H1 (cell line): Measurements from ENCODE around the gene TEAD1. TPM values are rescaled to one million over a fixed set of nuclear protein-coding genes. Genes with fewer than 3 reads are reported as not detected.

Experiments used
- CTCF ChIA-PET: fragments of 300-600 bp; sonication (Branson Sonifier 250); formaldehyde crosslinking; loops from one replicate; lab custom pipeline; 2021; ENCODE audit not compliant: partially characterized antibody; lab: Charles Lee
- POLR2A ChIA-PET: fragments of 300-600 bp; sonication (Branson Sonifier 250); formaldehyde crosslinking; loops from one replicate; lab custom pipeline; 2021; ENCODE audit warnings: inconsistent platforms; ENCODE audit not compliant: partially characterized antibody; lab: Charles Lee
- DNase-seq, 2 experiments: peaks; one replicate each; pipeline versions ENCODE4 v3.0.0 to v3.0.0-alpha.2; 2010 to 2022; ENCODE audit warnings: low spot score in 2 of 2, low read depth in 1 of 2, mixed read lengths in 1 of 2
- FAIRE-seq: peaks from 2 replicates; lab custom pipeline; 2011; peaks lifted over from hg19 to GRCh38; lab: Jason Lieb, UNC
- H2AFZ ChIP-seq: 2 replicates; pipeline ENCODE4 v1.8.1; 2012; ENCODE audit warnings: low read length, inconsistent platforms
- H2AK5ac ChIP-seq: 2 replicates; pipeline ENCODE4 v1.6.1; 2013; ENCODE audit warnings: low read depth, low read length
- H2BK120ac ChIP-seq: replicated peaks from 2 replicates; pipeline ENCODE3; 2013; ENCODE audit warnings: low read depth, low read length, inconsistent platforms
- H2BK12ac ChIP-seq: 2 replicates; pipeline ENCODE4 v1.6.1; 2013; ENCODE audit warnings: low read depth, low read length
- H2BK15ac ChIP-seq: 2 replicates; pipeline ENCODE4 v1.6.1; 2013; ENCODE audit warnings: low read length
- H2BK20ac ChIP-seq: 2 replicates; pipeline ENCODE4 v1.6.1; 2013; ENCODE audit warnings: low read length
- H2BK5ac ChIP-seq: 2 replicates; pipeline ENCODE4 v1.6.1; 2013; ENCODE audit warnings: low read depth, low read length
- H3K14ac ChIP-seq: 2 replicates; pipeline ENCODE4 v1.6.1; 2013; ENCODE audit warnings: inconsistent platforms; ENCODE audit not compliant: insufficient read length
- H3K18ac ChIP-seq: 2 replicates; pipeline ENCODE4 v1.6.1; 2013; ENCODE audit warnings: low read length; ENCODE audit errors: extremely low read depth
- H3K23ac ChIP-seq: 2 replicates; pipeline ENCODE4 v1.6.1; 2013; ENCODE audit warnings: inconsistent platforms; ENCODE audit not compliant: insufficient read length
- H3K23me2 ChIP-seq: 2 replicates; pipeline ENCODE4 v1.6.1; 2013; ENCODE audit warnings: low read depth, low read length
- H3K27ac ChIP-seq: 2 replicates; pipeline ENCODE4 v1.6.1; 2011; ENCODE audit warnings: low read depth, low read length, inconsistent platforms
- H3K27me3 ChIP-seq, 4 experiments: replicated peaks in 1 of 4; 1 replicate in 1 of 4; 2 replicates in 3 of 4; pipeline versions ENCODE4 v1.6.1 to v1.8.1; 2011 to 2013; ENCODE audit warnings: low read length in 3 of 4, mild to moderate bottlenecking in 3 of 4, inconsistent platforms in 2 of 4, mixed read lengths in 2 of 4, moderate library complexity in 1 of 4; ENCODE audit not compliant: control insufficient read depth in 3 of 4, insufficient read depth in 3 of 4; ENCODE audit errors: extremely low read depth in 1 of 4
- H3K36me3 ChIP-seq, 4 experiments: 2 replicates each; pipeline versions ENCODE4 v1.6.1 to v1.8.1; 2011 to 2013; ENCODE audit warnings: mild to moderate bottlenecking in 4 of 4, low read length in 3 of 4, moderate library complexity in 2 of 4, control low read depth in 1 of 4, inconsistent platforms in 1 of 4; ENCODE audit not compliant: insufficient read depth in 4 of 4, control insufficient read depth in 2 of 4
- H3K4ac ChIP-seq: replicated peaks from 2 replicates; pipeline ENCODE3; 2013; ENCODE audit warnings: low read length, low read depth, mixed read lengths, inconsistent platforms; ENCODE audit not compliant: insufficient read length
- H3K4me1 ChIP-seq, 4 experiments: replicated peaks in 1 of 4; 1 replicate in 1 of 4; 2 replicates in 3 of 4; pipeline versions ENCODE4 v1.6.1 to v1.8.1; 2011 to 2013; ENCODE audit warnings: low read length in 3 of 4, inconsistent platforms in 2 of 4, mixed read lengths in 1 of 4; ENCODE audit not compliant: insufficient read depth in 4 of 4, control insufficient read depth in 3 of 4
- H3K4me2 ChIP-seq, 2 experiments: 2 replicates each; pipeline versions ENCODE4 v1.6.1 to v1.8.1; 2011 to 2013; ENCODE audit warnings: low read depth in 2 of 2, low read length in 2 of 2, control low read depth in 1 of 2, inconsistent platforms in 1 of 2, mild to moderate bottlenecking in 1 of 2; ENCODE audit not compliant: insufficient read depth in 1 of 2
- H3K4me3 ChIP-seq, 4 experiments: fragments of 200-600, 300-600 bp in 1 of 4; sonication (generic), shearing (Covaris generic), sonication (Bioruptor Twin) in 1 of 4; 2 replicates each; pipeline versions ENCODE4 v1.5.1 to v1.8.1; 2011 to 2016; ENCODE audit warnings: low read length in 4 of 4, low read depth in 3 of 4, control low read depth in 2 of 4, inconsistent platforms in 2 of 4, mild to moderate bottlenecking in 2 of 4, mixed read lengths in 1 of 4, moderate library complexity in 1 of 4; ENCODE audit not compliant: insufficient read depth in 2 of 4; ENCODE audit errors: extremely low read depth in 1 of 4
- H3K56ac ChIP-seq: replicated peaks from 2 replicates; pipeline ENCODE3; 2013; ENCODE audit warnings: low read depth, mild to moderate bottlenecking, mixed read lengths, low read length, inconsistent platforms; ENCODE audit not compliant: insufficient read length
- H3K79me1 ChIP-seq: 2 replicates; pipeline ENCODE4 v1.6.1; 2013; ENCODE audit warnings: low read depth, low read length, control low read depth
- H3K79me2 ChIP-seq, 2 experiments: 2 replicates each; pipeline versions ENCODE4 v1.6.1 to v1.8.1; 2012 to 2013; ENCODE audit warnings: low read length in 2 of 2, mild to moderate bottlenecking in 2 of 2, inconsistent platforms in 1 of 2; ENCODE audit not compliant: insufficient read depth in 2 of 2, control insufficient read depth in 1 of 2
- H3K9ac ChIP-seq, 4 experiments: replicated peaks in 1 of 4; 1 replicate in 1 of 4; 2 replicates in 3 of 4; pipeline versions ENCODE4 v1.6.1 to v1.8.1; 2011 to 2013; ENCODE audit warnings: low read depth in 3 of 4, low read length in 3 of 4, control low read depth in 2 of 4, mild to moderate bottlenecking in 2 of 4, moderate library complexity in 2 of 4, inconsistent platforms in 1 of 4; ENCODE audit errors: extremely low read depth in 1 of 4
- H3K9me3 ChIP-seq, 2 experiments: 2 replicates each; pipeline versions ENCODE4 v1.6.1 to v1.8.1; 2012 to 2013; ENCODE audit warnings: mild to moderate bottlenecking in 2 of 2, moderate library complexity in 2 of 2, control low read depth in 1 of 2, inconsistent platforms in 1 of 2, low read depth in 1 of 2, low read length in 1 of 2, mixed read lengths in 1 of 2; ENCODE audit not compliant: insufficient read depth in 2 of 2
- H4K20me1 ChIP-seq, 2 experiments: replicated peaks in 1 of 2; 2 replicates each; pipeline versions ENCODE3 to v1.8.1; 2011 to 2013; ENCODE audit warnings: inconsistent platforms in 2 of 2, low read length in 2 of 2, mild to moderate bottlenecking in 1 of 2; ENCODE audit not compliant: insufficient read depth in 2 of 2, control insufficient read depth in 1 of 2
- H4K5ac ChIP-seq: 2 replicates; pipeline ENCODE4 v1.6.1; 2013; ENCODE audit warnings: low read length, low read depth, mixed read lengths, inconsistent platforms; ENCODE audit not compliant: insufficient read length
- H4K8ac ChIP-seq: 2 replicates; pipeline ENCODE4 v1.8.0; 2013; ENCODE audit warnings: mild to moderate bottlenecking, moderate library complexity, low read length, inconsistent platforms; ENCODE audit not compliant: insufficient read depth; ENCODE audit errors: extremely low read depth
- H4K91ac ChIP-seq: replicated peaks from 2 replicates; pipeline ENCODE3; 2013; ENCODE audit warnings: low read length, mixed read lengths, inconsistent platforms; ENCODE audit not compliant: insufficient read length
- CHD2 ChIP-seq: IDR thresholded peaks from 2 replicates; pipeline ENCODE4 v1.6.1; 2012; ENCODE audit warnings: low read length, improper control_type of control experiment
- CTCF ChIP-seq, 3 experiments: IDR thresholded peaks; 1 replicate in 2 of 3; 2 replicates in 1 of 3; pipeline versions ENCODE4 v1.5.1 to v1.6.1; 2011; ENCODE audit warnings: low read length in 3 of 3, mild to moderate bottlenecking in 3 of 3, inconsistent platforms in 2 of 3, low read depth in 1 of 3, moderate library complexity in 1 of 3; ENCODE audit not compliant: insufficient read depth in 1 of 3; ENCODE audit errors: control extremely low read depth in 1 of 3
- E2F6 ChIP-seq: IDR thresholded peaks from 2 replicates; pipeline ENCODE4 v1.6.1; 2012; ENCODE audit warnings: inconsistent platforms
- EP300 ChIP-seq, 2 experiments: IDR thresholded peaks; 1 replicate in 1 of 2; 2 replicates in 1 of 2; pipeline ENCODE4 v1.6.1; 2011 to 2012; ENCODE audit warnings: low read depth in 2 of 2, low read length in 2 of 2, mild to moderate bottlenecking in 2 of 2, borderline replicate concordance in 1 of 2, inconsistent platforms in 1 of 2, moderate library complexity in 1 of 2
- HDAC6 ChIP-seq: IDR thresholded peaks from one replicate; pipeline ENCODE4 v1.7.1; 2012; ENCODE audit warnings: low read depth, mild to moderate bottlenecking, inconsistent platforms, low read length, moderate library complexity
- RNF2 ChIP-seq: fragments of 200-900, 300-1000 bp; sonication (generic); IDR thresholded peaks from 2 replicates; pipeline ENCODE4 v1.7.1; 2016; ENCODE audit warnings: borderline replicate concordance, low read depth, mild to moderate bottlenecking, antibody characterized with exemption, low read length; ENCODE audit not compliant: poor library complexity, severe bottlenecking; ENCODE audit errors: missing control alignments
- TBP ChIP-seq: IDR thresholded peaks from 2 replicates; pipeline ENCODE4 v1.6.1; 2011; ENCODE audit warnings: low read depth, low read length, improper control_type of control experiment
- USF2 ChIP-seq: IDR thresholded peaks from 2 replicates; pipeline ENCODE4 v1.6.1; 2011; ENCODE audit warnings: low read length, improper control_type of control experiment
- WGBS, 2 experiments: shearing (Covaris generic) in 1 of 2; methylation state at CpG; one replicate each; pipeline versions ENCODE4 v1.1.6 to v1.1.7; 2013 to 2015; ENCODE audit warnings: low lambda C conversion rate in 2 of 2, mixed read lengths in 2 of 2, inconsistent platforms in 1 of 2, low coverage in 1 of 2, missing lambda C conversion rate in 1 of 2; ENCODE audit not compliant: insufficient replicate concordance in 2 of 2, insufficient coverage in 1 of 2, insufficient read length in 1 of 2; ENCODE audit errors: extremely low coverage in 1 of 2, missing lambda C conversion rate in 1 of 2; 5-methylcytosine and 5-hydroxymethylcytosine counted together
- polyA plus RNA-seq, 7 experiments: library from polyadenylated mRNA; depleted of rRNA in 3 of 7; stranded (reverse) in 5 of 7; unstranded in 2 of 7; fragments of >200 nt in 5 of 7; fragments of 200-250 nt in 2 of 7; gene quantifications; 1 replicate in 5 of 7; 2 replicates in 1 of 7; 4 replicates in 1 of 7; pipeline versions ENCODE4 v1.2.1 to v1.2.3, GENCODE V29; 2011 to 2013; ENCODE audit warnings: missing spikeins in 2 of 7, mixed read lengths in 2 of 7
- total RNA-seq: library from RNA; stranded (reverse); fragmentation: NEBNext Ultra II Directional; extraction: Animal tissue kit (Norgen Biotek cat#: 25700); gene quantifications from 2 replicates; pipeline ENCODE4 v1.2.1, GENCODE V29; 2021

The TEAD1 gene
- total and polyA plus RNA-seq, 2 of the 8 experiments (the other 6 are each of a cell fraction or from before 2014, with no cell fraction given): 15.6 to 67.4 TPM

- no peak overlapping the region for H2BK5ac ChIP-seq
- peaks cover 4 to 17% (median 7%) of the 10 kb centered on the region in 4 experiments for H3K4me1 ChIP-seq
- no peaks in the 10 kb centered on the region for H3K9me3 ChIP-seq
- H3K27ac ChIP-seq: no peak overlapping the region
- H3K79me1 ChIP-seq: peaks cover 9% of the 10 kb centered on the region
- no peak overlapping the region for H3K14ac ChIP-seq
- no peak overlapping the region for H3K4me3 ChIP-seq
- no peak overlapping the region for H2BK20ac ChIP-seq
- no peaks in the 10 kb centered on the region for H3K27me3 ChIP-seq
- H3K79me2 ChIP-seq: peaks cover 0 to 77% of the 10 kb centered on the region in 2 experiments; a peak in 3 of 4 replicates
- H3K4me2 ChIP-seq: no peak overlapping the region
- H3K4ac ChIP-seq: no peak overlapping the region
- H4K20me1 ChIP-seq: peaks cover 2 to 13% of the 10 kb centered on the region in 2 experiments
- ChIA-PET POLR2A (no interaction called here), CTCF (interaction anchor here (0.6 to 0.7 kb wide), 2 partner anchors 8 to 463 kb away, joined by 3 read pairs; no protein-coding TSS in a partner anchor)
- no peak overlapping the region for H2AFZ ChIP-seq
- H3K36me3 ChIP-seq: peaks cover 0 to 5% (median 0%) of the 10 kb centered on the region in 4 experiments; a peak in 3 of 8 replicates
- no peak overlapping the region for H3K23ac ChIP-seq
- H2BK15ac ChIP-seq: no peak overlapping the region
- H2AK5ac ChIP-seq: no peak overlapping the region
- no peak overlapping the region for H3K56ac ChIP-seq
- FAIRE-seq: no peak
- no peak overlapping the region for H3K18ac ChIP-seq
- no peak overlapping the region for H4K8ac ChIP-seq
- no peak for DNase-seq
- H3K9ac ChIP-seq: no peak overlapping the region
- H2BK120ac ChIP-seq: no peak overlapping the region
- H4K5ac ChIP-seq: no peak overlapping the region
- H2BK12ac ChIP-seq: no peak overlapping the region
- 68% methylated on average over 2 of the region's 2 CpGs; no CpG with 5 or more reads in 1 of the 2 experiments for WGBS, 2 experiments
- H3K23me2 ChIP-seq: no peaks in the 10 kb centered on the region
- no peak overlapping the region for H4K91ac ChIP-seq
- TF ChIP-seq RNF2: no peak
- no peak for TF ChIP-seq USF2
- TF ChIP-seq CHD2: no peak
- no peak for TF ChIP-seq HDAC6
- TF ChIP-seq E2F6: no peak
- TF ChIP-seq EP300 (IDR thresholded peaks at IDR 0.05; ENCODE audit: borderline replicate concordance in 1 of 2, low read depth in 2 of 2, low read length in 2 of 2): no peak
- no peak for TF ChIP-seq CTCF (IDR thresholded peaks at IDR 0.05; ENCODE audit: control extremely low read depth in 1 of 3, insufficient read depth in 1 of 3, low read depth in 1 of 3, low read length in 3 of 3)
- no peak for TF ChIP-seq TBP
Measured at GRCh38 chr11:12793506-12793905, 119.3 kb downstream of the TEAD1 start.
